H1 (cell line): ENCODE data around the gene PRODH2. TPM values are rescaled to one million over a fixed set of nuclear protein-coding genes. Genes with fewer than 3 reads are reported as not detected.

Experiments used
- BACH1 ChIP-seq: IDR thresholded peaks from 2 replicates; pipeline ENCODE4 v1.6.1; 2012; ENCODE audit warnings: low read length, improper control_type of control experiment
- CREB1 ChIP-seq: IDR thresholded peaks from 2 replicates; pipeline ENCODE4 v1.6.1; 2012; ENCODE audit warnings: inconsistent platforms
- KDM4A ChIP-seq: IDR thresholded peaks from one replicate; pipeline ENCODE4 v1.7.1; 2012; ENCODE audit warnings: low read depth, mild to moderate bottlenecking, moderate library complexity, low read length, inconsistent platforms; ENCODE audit not compliant: severe bottlenecking
- MAX ChIP-seq: IDR thresholded peaks from 2 replicates; pipeline ENCODE4 v1.6.1; 2012; ENCODE audit warnings: inconsistent platforms
- NRF1 ChIP-seq: IDR thresholded peaks from 2 replicates; pipeline ENCODE4 v1.6.1; 2011; ENCODE audit warnings: mild to moderate bottlenecking, low read depth, low read length, improper control_type of control experiment
- YY1 ChIP-seq: IDR thresholded peaks from 2 replicates; pipeline ENCODE4 v1.6.1; 2011; ENCODE audit warnings: low read depth, mild to moderate bottlenecking, low read length
- polyA plus RNA-seq, 7 experiments: library from polyadenylated mRNA; depleted of rRNA in 3 of 7; stranded (reverse) in 5 of 7; unstranded in 2 of 7; fragments of >200 nt in 5 of 7; fragments of 200-250 nt in 2 of 7; gene quantifications; 1 replicate in 5 of 7; 2 replicates in 1 of 7; 4 replicates in 1 of 7; pipeline versions ENCODE4 v1.2.1 to v1.2.3, GENCODE V29; 2011 to 2013; ENCODE audit warnings: missing spikeins in 2 of 7, mixed read lengths in 2 of 7
- total RNA-seq: library from RNA; stranded (reverse); fragmentation: NEBNext Ultra II Directional; extraction: Animal tissue kit (Norgen Biotek cat#: 25700); gene quantifications from 2 replicates; pipeline ENCODE4 v1.2.1, GENCODE V29; 2021
- TF ChIP-seq, protein P1 (sequence below), 3 experiments: IDR thresholded peaks; 1 replicate in 2 of 3; 2 replicates in 1 of 3; pipeline versions ENCODE4 v1.5.1 to v1.6.1; 2011; ENCODE audit warnings: low read length in 3 of 3, mild to moderate bottlenecking in 3 of 3, inconsistent platforms in 2 of 3, low read depth in 1 of 3, moderate library complexity in 1 of 3; ENCODE audit not compliant: insufficient read depth in 1 of 3; ENCODE audit errors: control extremely low read depth in 1 of 3

Gene PRODH2
- total and polyA plus RNA-seq, 2 of the 8 experiments (the other 6 are each of a cell fraction or from before 2014, with no cell fraction given): not detected

DNA sequence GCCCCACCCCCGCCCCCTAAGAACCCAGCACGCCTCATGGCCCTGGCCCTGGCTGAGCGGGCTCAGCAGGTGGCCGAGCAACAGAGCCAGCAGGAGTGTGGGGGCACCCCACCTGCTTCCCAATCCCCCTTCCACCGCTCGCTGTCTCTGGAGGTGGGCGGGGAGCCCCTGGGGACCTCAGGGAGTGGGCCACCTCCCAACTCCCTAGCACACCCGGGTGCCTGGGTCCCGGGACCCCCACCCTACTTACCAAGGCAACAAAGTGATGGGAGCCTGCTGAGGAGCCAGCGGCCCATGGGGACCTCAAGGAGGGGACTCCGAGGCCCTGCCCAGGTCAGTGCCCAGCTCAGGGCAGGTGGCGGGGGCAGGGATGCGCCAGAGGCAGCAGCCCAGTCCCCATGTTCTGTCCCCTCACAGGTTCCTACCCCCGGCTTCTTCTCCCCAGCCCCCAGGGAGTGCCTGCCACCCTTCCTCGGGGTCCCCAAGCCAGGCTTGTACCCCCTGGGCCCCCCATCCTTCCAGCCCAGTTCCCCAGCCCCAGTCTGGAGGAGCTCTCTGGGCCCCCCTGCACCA lies 25.3 kb downstream of the PRODH2 start (continued):
- TF ChIP-seq, protein P1, sequence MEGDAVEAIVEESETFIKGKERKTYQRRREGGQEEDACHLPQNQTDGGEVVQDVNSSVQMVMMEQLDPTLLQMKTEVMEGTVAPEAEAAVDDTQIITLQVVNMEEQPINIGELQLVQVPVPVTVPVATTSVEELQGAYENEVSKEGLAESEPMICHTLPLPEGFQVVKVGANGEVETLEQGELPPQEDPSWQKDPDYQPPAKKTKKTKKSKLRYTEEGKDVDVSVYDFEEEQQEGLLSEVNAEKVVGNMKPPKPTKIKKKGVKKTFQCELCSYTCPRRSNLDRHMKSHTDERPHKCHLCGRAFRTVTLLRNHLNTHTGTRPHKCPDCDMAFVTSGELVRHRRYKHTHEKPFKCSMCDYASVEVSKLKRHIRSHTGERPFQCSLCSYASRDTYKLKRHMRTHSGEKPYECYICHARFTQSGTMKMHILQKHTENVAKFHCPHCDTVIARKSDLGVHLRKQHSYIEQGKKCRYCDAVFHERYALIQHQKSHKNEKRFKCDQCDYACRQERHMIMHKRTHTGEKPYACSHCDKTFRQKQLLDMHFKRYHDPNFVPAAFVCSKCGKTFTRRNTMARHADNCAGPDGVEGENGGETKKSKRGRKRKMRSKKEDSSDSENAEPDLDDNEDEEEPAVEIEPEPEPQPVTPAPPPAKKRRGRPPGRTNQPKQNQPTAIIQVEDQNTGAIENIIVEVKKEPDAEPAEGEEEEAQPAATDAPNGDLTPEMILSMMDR (IDR thresholded peaks at IDR 0.05; ENCODE audit: control extremely low read depth in 1 of 3, insufficient read depth in 1 of 3, low read depth in 1 of 3, low read length in 3 of 3): no peak
- TF ChIP-seq KDM4A: no peak
- TF ChIP-seq YY1: no peak
- TF ChIP-seq MAX: no peak
- no peak for TF ChIP-seq CREB1
- no peak for TF ChIP-seq BACH1
- no peak for TF ChIP-seq NRF1
